ENCODE data around the gene LILRB5.
A peak's percentile ranks its signal among the peaks of the same experiment; 100 is the strongest.
"Not testable (repeated sequence)": the region's sequence is repeated elsewhere in the genome, so short reads cannot be mapped to it uniquely, and the experiment has no call there.

The LILRB5 gene

DNA sequence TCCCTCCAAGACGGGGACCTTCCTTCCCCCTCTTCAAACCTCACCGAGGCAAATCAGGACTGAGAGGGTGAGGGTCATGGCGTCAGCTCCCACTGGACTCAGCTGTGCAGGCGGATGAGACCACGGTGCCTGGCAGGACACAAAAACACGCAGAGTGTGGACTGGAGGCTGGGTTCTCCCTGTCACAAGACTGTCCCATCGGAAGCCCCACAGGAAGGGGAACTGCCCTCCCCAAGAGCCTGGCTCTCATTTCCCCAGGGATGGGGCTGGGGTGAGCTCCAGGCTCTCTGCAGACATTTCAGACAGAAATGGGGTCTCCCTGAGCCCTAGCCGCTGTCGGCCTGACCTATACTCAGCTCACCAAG, at the start of gene LILRB5:
LILRB5 (minus strand) TSS at position 158 of the 365 bp plus-strand sequence; CDS start at position 78, 80 bp downstream.
- DNase-seq: no peak

DNA sequence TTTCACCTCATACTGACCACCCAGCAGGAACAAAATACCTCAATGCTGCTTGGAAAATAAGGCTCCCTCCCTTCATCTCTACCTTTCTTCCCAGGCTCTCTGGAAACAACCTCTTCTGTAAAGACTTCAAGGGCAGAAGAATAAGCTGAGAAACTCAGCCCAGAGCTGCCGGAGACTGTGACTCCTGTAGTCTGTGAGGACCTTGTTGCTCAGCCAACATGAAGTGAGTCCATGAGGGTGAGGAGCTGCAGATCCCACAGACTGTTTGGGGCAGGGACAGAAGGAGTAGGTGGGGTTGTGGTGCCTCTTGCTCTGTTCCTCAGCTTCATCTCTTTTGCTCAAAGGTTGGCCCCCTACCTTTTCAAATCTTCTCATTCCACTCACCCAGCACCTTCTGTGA, 48.1 kb upstream of the LILRB5 start:
- peak; percentile 15 for DNase-seq

DNA sequence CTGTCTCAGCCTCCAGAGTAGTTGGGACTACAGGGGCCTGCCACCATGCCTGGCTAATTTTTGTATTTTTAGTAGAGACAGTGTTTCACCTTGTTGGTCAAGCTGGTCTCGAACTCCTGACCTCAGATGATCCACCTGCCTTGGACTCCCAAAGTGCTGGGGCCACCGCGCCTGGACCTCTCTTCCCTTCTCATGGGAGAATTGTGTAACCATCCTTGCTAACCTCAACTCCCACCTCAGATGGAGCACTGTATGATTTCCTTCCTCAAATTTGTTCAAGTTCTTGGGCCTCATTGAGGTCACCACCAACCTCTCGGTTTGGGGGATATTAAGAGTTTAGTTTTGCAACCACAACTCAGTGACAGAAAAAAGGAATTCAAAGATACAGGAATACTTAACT, 45.2 kb upstream of the LILRB5 start:
- no peak for DNase-seq

DNA sequence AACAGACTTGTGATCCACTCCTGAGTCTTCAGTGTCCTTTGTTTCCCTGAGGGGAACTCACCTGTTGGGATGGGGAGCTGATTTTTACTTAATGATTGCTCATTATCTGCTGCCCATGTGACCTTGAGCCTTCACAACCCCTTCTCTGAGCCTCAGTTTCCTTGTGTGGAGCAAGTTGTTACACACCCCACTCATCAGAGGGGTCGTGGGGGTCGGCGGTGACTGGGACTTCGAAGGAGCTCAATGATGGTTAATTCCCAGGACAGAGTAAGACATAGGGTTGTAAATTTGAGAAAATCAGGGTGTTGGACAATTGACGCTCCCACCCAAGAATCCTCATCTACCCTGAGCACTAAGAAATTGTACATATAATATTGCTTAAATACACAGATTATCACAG, 42.4 kb upstream of the LILRB5 start:
- no peak for DNase-seq

DNA sequence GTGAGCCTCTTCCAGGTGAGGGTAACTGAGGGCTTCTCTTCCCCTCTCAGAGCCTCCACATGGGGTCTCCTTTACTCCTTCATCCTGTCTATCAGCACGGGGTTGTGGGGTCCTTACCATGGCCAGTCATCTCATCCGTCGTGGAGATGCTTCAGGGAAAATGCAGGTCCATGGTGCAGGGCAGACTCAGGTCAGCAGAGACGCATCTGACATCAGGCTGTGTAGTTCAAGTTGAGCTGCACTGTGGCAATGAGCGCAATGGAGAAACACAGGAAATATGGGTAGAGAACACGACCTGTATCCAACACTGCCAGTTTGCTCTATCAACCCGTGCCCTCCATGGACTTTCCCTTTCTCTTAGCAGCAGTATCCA, 42.0 kb upstream of the LILRB5 start:
- no peak for DNase-seq

DNA sequence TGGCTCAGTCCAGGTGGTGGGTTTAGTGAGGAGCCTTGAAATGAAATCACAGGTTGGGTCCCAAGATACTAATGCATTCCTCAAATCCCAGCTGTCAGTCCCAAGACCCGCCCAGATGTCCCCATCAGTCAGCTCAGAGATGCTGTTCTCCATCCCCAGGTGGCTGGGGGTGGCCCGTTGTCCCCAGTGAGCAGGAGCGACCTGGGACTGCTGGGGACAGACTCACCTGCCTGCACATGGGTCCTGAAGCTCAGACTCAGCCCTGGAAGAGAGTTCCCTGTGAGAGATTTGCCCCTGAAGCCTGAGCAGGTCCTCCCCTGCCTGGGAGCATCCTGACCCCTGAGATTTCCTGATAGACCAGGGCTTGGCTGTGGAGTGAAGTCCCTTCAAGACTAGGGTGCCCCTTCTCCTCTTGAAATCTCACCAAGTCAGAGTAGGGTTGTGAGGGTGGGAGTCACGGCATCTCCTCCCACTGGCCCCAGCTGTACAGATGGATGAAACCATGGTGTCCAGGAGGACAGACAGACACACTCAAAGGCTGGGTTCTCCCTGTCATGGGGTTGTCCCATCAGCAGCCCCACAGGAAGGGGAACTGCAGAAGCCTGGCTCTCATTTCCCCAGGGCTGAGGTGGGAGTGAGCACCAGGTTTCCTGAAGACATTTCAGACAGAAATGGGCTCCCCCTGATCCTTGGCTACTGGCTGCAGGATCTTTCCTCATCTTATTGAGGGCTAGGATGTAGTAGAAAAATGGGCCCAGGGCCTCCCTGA, 41.5 kb upstream of the LILRB5 start:
- no peak for DNase-seq

DNA sequence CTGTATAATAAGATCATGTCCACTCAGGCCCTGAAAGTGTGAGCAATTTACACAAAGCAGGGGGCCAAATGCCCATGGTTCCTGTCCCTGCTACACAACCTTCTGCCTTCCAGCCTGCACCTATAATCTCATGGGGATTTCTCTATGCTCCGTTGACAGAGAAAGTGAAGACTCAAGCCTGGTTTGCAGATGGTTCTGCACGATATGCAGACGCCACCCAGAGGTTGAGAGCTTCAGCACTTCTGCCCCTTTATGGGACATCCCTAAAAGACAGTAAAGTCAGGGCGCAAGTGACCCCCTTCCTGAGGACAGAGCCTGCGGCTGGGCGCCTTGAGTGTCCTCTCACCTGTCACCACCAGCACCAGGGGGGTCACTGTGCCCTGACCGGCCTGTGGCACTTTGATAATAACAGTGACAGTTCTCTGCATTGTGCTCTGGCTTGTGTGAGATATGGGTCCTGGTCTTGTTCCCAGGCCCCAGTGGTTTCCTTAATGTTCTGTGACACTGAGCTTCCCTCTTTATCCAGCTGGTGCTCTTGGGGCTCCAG, 40.8 kb upstream of the LILRB5 start:
- DNase-seq: no peak

DNA sequence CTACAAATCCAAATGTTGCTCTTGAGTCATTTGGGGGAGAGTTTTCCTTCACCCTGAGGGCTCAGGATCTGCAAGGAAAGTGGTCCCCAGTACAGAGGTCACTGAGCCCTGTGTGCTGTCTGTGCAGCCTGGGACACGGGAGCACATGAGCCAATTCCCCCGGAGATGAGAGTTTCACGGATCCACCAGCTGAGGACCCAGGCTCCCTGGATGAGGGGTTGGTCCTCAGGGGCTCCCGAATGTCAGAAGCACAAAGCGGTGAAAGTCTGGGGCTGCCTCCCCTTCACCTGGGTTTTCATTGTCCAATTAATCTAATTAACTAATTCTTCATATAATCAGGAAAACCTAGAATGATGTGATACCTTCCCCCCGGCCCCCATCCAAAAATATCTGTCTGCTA, 37.5 kb upstream of the LILRB5 start:
- no peak for DNase-seq

DNA sequence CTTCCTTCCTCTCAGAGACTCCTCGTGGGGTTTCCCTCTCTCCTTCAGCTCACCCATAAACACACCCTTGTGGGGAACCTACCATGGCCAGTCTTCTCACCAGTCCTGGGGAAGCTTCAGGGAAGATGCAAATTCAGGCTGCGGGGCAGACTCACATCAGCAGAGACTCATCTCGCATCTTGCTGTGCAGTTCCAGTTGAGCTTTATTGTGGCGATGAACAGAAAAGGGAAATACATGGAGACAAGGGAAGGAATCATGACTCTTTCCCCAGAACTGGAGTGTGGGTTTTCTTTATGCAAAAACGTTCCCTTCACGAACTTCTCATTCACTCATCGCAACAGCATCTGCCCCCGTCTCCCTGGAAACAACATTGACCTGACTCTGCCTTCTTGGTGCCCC, 32.1 kb upstream of the LILRB5 start:
- DNase-seq: not testable (repeated sequence)

DNA sequence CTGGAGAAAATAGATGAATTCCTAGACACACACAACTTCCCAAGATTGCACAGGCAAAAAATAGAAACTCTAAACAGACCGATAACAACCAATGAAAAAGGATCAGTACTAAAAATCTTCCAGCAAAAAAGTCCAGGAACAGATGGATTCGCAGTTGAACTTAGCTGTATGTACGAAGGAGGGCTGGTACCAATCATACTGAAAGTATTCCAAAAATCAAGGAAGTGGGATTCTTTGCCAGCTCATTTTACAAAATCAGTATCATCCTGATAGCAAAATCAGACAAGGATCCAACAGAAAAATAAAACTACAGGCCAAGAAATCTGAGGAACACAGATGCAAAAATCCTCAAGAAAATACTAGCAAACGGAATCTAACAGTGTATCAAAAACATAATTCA, 30.4 kb upstream of the LILRB5 start:
- DNase-seq: no peak

DNA sequence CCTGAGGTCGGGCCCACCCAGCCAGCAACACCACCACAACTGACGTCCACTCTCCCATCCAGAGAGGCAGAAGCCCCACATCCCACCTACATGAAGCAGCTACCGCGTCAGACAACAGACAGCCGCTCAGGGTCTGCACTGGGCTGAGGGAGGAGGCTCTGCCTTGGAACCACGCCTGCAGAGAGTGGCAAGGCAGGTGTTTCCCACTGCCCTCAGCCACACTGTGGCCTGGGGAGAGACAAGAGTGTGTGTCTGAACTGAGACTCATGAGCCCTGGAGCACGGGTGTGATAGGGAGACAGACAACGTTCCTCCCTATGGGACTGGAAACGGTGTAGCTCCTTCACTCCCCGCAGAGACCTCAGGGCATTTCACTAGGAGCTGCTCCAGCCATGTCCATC, 29.2 kb upstream of the LILRB5 start:
- not testable (repeated sequence) for DNase-seq

DNA sequence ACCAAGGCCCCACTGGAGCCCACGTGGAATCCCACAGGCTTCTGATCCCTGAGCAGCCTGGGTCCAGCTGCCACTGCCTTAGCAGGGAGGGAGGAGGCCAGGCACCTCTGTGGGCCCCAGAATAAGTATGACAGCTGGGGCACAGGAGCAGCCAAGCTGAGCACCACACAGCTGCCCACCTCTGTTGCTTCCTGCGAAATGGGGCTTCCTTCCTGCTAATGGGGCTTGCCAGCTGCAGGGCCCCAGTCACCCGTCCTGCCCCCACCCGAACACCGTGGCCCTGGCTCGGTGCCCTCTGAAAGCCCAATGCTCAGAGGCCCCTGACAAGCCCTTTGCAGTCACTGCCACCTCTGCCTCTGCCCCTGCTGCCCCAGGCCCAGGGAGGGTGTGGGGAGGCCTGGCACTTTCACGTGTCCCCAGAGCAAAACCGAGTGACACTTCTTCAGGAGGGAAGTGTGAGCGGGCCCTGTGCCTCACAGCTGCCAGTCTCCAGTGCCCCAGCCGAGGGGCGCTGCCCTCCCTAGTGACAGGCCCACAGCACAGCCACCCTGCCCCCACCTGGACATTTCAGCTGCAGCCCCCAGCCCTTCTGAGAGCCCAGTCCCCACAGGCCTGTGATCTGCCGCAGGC, 28.5 kb upstream of the LILRB5 start:
- DNase-seq: not testable (repeated sequence)

DNA sequence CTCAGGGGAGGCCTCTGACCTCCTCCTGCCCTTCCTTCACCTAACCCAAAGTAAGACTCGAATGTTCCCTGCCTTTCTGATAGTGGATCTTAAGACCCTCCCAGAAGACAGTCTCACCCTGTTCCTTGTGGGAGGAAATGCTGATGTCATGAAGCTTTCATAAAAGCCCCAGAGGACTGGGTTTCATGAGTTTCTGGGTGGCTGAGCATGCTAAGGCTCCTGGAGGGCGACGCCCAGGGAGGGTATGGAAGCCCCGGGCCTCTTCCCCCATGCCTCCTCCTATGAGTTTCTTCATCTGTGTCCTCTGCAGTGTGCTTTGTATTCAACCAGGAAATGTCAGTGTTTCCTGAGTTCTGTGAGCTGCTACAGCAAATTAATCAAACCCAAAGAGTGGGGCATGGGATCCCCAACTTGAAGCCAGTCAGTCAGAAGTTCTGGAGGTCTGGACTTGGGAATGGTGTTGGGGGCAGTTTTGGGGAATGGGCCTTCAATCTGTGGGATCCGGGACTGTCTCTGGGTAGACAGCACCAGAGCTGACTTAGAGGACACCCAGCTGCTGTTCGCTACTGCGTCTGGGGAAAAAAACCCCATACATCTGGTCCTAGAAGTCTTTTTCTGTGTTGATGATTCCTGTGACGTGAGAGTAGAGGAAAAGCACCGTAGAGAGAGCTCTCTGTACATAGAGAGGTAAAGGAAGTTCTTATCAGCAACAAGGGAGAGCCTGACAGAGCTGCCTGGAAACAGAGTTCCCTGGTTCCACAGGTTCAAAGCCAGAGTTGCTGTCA, 25.8 kb upstream of the LILRB5 start:
- DNase-seq: no peak

DNA sequence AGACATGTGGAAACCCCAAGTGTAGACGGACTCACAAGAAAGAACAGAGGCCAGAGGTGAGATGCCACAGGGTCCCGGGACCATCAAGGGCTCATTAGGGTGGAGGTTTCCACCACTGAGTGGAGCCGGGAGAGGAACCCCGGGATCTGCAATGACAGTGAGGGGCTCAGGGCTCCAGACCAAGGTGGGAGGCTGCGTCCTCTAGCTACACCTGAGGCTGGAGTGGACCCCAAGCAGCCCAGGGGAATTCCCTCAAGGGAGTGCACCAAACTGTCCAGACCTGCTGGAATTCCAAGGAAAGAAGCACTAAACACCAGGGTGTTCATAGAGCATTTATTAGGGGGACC, 24.6 kb upstream of the LILRB5 start:
- not testable (repeated sequence) for DNase-seq

DNA sequence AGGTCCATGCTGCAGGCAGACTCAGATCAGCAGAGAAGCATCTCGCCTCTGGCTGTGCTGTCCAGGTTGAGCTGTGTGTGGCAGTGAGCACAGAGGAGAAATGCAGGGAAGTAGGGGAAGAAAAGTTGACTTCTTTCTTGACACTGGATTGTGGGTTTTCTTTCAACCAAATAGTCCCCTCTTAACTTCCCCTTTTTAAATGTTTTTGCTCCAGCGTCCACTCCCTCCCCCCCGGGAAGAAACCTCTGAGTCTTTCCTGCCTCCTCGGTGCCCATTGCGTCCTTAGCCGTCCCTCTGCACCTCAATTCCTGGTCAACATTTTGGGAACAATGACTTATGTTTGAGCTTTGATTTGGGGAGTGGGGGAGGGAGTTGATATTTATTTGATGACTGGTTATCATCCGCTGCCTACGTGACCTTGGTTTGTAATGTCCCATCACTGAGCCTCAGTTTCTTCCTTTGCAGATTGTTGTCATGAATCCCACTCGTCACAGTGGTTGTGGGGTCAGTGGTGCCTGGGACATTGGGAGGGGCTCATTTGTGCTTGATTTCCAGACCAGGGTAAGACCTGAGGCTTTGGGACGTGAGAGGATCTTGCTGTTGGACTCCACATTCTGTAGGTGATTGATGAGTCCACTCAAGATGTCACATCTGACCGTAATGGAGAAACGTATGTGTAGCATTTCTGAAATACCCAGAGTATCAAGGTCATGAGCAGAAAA, 24.1 kb upstream of the LILRB5 start, which contains the start of gene LILRB2:
LILRB2 (minus strand) TSS at position 104 of the 722 bp plus-strand sequence. CDS start 614 bp downstream, outside the sequence.
- DNase-seq: no peak

DNA sequence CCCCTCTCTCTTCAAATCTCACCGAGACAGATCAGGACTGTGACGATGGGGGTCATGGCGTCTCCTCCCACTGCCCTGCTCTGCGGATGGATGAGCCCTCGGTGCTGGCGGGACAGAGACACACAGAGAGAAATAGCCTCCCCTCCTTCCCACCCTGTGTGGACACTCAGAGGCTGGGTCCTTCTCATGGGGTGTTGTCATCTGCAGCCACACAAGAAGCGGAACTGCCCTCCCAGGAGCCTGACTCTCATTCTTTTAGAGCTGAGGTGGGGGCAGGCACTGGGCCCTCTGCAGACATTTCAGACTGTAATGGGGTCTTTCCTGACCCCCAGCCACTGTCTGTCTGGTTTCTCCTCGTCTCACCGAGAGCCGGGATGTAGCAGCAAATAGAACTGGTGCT, 23.4 kb upstream of the LILRB5 start:
- not testable (repeated sequence) for DNase-seq

DNA sequence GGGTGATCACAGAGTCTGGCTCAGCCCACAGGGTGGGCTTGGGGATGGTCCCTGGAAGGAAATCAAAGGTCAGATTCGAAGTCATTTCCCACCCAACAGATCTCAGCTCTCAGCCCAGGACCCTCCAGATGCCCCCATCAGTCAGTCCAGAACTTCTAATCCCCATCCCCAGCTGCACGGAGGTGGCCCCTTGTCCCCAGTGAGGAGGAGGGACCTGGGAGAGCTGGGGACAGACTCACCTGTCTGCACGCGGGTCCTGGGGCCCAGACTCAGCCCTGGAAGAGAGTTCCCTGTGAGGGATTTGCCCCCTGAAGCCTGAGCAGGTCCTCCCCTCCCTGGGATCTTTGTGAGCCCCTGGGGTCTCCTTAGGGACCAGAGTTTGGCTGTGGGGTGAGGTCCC, 23.0 kb upstream of the LILRB5 start:
- DNase-seq: not testable (repeated sequence)

DNA sequence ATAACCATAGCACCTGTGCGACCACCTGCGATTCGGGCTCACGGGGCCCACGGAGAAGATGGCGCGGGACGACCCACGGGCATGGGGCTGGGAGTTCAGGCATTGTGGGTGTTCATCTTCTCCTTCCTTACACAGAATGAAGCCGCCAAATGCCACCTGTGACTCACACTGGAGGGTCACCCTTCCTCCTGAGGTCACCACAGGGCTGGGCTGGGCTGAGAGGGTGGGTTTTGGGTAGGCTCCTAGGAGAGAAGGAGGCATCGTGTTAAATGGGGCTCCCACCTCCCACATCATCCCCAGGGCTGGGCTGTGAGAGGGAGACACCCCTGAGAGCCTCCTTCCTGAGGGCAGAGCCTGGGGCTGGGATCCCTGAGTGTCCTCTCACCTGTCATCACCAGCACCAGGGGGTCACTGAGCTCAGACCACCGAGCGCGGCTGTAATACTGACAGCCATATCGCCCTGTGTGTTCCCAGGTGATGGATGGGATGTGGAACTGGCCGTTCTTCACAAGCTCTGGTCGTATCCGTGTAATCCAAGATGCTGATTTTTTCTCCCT, 22.4 kb upstream of the LILRB5 start:
- DNase-seq: no peak

DNA sequence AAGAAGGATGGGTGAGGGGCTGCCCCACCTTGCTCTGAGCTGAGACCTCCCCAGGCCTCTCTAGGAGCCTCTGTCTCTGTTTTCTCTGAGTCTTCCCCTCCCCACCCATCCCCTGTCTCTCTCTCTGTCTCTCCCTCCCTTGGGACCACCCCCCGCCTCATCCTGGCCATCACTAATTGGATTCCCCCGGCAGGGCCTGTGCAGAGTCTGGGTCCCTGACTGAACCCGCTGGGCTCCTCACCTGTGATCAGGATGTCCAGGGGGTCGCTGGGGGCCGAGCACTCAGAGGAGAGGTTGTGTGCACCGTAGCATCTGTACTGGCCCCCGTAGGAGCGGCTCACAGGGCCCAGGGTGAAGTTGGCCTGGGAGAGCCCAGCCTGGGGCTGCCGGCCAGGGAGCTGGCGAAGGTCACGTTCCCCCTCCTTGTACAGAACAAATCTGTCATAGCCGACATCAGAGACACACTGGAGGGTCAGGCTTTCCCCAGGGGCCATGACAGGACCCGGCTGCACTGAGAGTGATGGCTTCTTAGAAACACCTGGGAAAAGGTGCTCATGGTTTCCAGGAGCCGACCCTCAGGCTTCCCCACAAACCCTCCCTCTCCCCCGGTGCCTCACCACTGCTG, 21.6 kb upstream of the LILRB5 start:
- not testable (repeated sequence) for DNase-seq

DNA sequence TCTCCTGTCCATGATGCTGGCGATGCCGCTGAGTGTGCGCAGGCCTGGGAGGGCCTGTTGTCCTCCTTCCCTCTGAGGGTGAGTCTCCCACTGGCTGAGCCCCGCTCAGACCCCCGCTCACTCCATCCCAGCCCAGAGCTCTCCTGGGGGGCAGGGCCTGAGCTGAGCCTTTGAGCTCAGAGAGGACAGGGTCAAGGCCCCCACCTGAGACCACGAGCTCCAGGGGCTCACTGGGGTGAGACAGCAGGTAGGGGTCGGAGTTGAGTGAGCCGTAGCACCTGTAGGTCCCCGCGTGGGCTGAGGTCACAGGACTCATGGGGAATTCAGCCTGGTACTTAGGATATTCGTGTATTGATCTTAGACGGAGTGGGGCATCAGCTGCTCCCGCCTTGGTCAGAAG, 21.0 kb upstream of the LILRB5 start:
- not testable (repeated sequence) for DNase-seq

DNA sequence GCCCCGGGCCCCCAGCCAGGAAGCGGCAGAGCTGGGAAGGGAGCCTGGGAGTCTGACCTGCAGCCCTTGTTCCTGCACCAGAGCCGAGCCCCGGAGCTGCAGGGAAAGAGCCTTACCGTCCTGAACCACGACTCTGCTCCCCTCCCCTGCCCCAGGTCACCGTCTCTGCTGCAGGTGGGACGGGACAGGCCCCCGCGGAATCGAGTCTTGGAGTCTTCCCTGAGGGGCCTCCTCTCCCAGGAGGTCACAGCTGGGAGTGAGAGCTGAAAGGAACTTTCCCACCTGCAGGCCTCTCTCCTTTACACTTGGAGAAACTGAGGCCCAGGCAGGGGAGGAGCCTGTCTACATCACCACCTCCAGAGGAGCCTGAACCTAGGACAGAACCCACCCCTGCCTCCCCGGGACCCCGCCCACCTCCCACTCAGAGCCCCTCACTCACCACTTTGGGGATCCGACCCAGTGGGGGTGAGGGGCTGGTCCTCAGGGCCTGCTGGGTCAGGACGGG, 20.1 kb upstream of the LILRB5 start:
- DNase-seq: not testable (repeated sequence)

DNA sequence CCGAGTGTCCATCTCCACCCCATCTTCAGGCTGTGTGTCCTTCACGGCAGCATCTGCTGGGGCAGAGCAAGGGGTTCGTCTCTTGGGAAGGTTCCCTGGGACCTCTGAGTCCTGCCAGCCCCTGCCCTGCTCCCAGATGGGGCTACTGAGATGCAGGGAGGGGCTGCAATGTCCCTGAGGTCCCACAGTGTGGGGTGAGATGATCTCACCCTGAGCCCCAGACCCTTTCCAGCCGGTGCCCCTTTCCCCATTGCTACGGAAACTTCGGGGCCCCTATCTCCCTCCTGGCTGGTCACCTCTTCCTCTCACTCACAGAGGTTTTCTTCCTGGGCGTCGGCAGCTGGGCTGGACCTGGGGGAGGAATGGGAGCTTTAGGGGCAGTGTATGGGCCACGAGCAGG, 18.9 kb upstream of the LILRB5 start:
- no peak for DNase-seq
